GM18502 (cell line): ENCODE results near the gene ZNF208.
"Not testable (repeated sequence)": the region's sequence is repeated elsewhere in the genome, so short reads cannot be mapped to it uniquely, and the experiment has no call there.

Experiments used
- ATAC-seq: cut with Tn5 transposase; IDR thresholded peaks from one replicate; pipeline ENCODE4 v1.9.1; 2021; ENCODE audit warnings: mild to moderate bottlenecking; ENCODE audit not compliant: unreplicated experiment, poor library complexity

ZNF208 gene

DNA sequence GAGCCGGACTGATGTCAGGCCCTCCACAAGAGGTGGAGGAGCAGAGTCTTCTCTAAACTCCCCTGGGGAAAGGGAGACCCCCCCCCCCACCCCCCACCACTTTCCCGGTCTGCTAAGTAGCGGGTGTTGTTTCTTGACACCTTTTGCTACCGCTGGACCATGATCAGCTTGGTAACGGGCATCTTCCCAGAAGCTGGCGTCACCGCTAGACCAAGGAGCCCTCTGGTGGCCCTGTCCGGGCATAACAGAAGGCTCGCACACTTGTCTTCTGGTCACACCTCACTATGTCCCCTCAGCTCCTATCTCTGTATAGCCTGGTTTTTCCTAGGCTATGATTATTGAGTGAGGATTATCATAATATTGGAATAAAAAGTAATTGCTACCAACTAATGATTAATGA lies 120.7 kb downstream of the ZNF208 start:
- ATAC-seq, result not testable (repeated sequence)

DNA sequence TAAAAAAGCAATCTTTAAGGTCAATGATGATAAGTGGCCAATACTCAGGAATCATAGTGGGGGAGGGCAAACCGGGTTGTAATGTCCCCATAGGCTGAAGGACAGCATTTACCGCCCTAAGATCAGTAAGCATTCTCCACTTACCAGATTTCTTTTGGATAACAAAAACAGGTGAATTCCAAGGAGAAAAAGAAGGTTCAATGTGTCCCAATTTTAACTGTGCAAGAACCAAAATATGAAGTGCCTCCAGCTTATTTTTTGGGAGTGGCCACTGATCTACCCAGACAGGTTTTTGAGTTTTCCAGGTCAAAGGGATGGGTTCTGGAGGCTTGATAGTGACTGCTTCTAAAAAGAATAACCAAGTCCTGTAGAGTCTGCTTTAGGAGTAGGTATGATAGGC lies 125.2 kb downstream of the ZNF208 start:
- not testable (repeated sequence) for ATAC-seq

- ATAC-seq, result not testable (repeated sequence)
Measured at GRCh38 chr19:21884786-21885185, 126.0 kb downstream of the ZNF208 start.

GRCh38 chr19:21883516-21883915 lies 127.2 kb downstream of the ZNF208 start:
- no peak for ATAC-seq
